DOHH2 (cell line): Measurements from ENCODE around the gene RAP1GAP.

Experiments
- H3F3A ChIP-seq: fragments of 200-600 bp; sonication (generic), shearing (Covaris generic); 2 replicates; pipeline ENCODE4 v1.6.0; 2016; ENCODE audit warnings: antibody characterized with exemption, mild to moderate bottlenecking; ENCODE audit not compliant: control insufficient read depth, insufficient read depth
- H3K27ac ChIP-seq: fragments of 200-600 bp; sonication (generic); 2 replicates; pipeline ENCODE4 v1.5.1; 2014; ENCODE audit warnings: low read depth, mild to moderate bottlenecking, low read length, moderate library complexity
- H3K27me3 ChIP-seq: fragments of 200-600 bp; sonication (generic); 2 replicates; pipeline ENCODE4 v1.6.1; 2014; ENCODE audit warnings: mild to moderate bottlenecking, low read length, mixed read lengths; ENCODE audit not compliant: control insufficient read depth
- H3K36me3 ChIP-seq: fragments of 200-600 bp; sonication (generic); 2 replicates; pipeline ENCODE4 v1.6.1; 2014; ENCODE audit warnings: mild to moderate bottlenecking, low read length, moderate library complexity, mixed read lengths; ENCODE audit not compliant: control insufficient read depth
- H3K4me1 ChIP-seq: fragments of 200-600 bp; sonication (generic); 2 replicates; pipeline ENCODE4 v1.6.1; 2014; ENCODE audit warnings: mild to moderate bottlenecking, low read length, mixed read lengths; ENCODE audit not compliant: control insufficient read depth
- H3K4me2 ChIP-seq: fragments of 200-600 bp; sonication (generic); 2 replicates; pipeline ENCODE4 v1.6.0; 2014; ENCODE audit warnings: mild to moderate bottlenecking, low read length, moderate library complexity
- H3K4me3 ChIP-seq: fragments of 200-600 bp; sonication (generic); 2 replicates; pipeline ENCODE4 v1.5.1; 2014; ENCODE audit warnings: mild to moderate bottlenecking, low read length, mixed read lengths
- H3K79me2 ChIP-seq: fragments of 200-600 bp; sonication (generic); 2 replicates; pipeline ENCODE4 v1.6.1; 2014; ENCODE audit warnings: mild to moderate bottlenecking, low read length, mixed read lengths; ENCODE audit not compliant: control insufficient read depth
- H3K9me2 ChIP-seq: fragments of 200-600 bp; sonication (generic); replicated peaks from 2 replicates; pipeline ENCODE4 v1.6.1; 2014; ENCODE audit warnings: mild to moderate bottlenecking, low read length, mixed read lengths; ENCODE audit not compliant: control insufficient read depth
- H3K9me3 ChIP-seq: fragments of 200-600 bp; sonication (generic); 2 replicates; pipeline ENCODE4 v1.6.1; 2014; ENCODE audit warnings: antibody characterized with exemption, low read length, mixed read lengths; ENCODE audit not compliant: control insufficient read depth, insufficient read depth
- H4K20me1 ChIP-seq: fragments of 200-600 bp; sonication (generic); 2 replicates; pipeline ENCODE4 v1.6.0; 2014; ENCODE audit warnings: low read depth, mild to moderate bottlenecking, antibody characterized with exemption, low read length, moderate library complexity; ENCODE audit not compliant: control insufficient read depth, insufficient read depth
- CTCF ChIP-seq: fragments of 200-600 bp; sonication (generic); IDR thresholded peaks from one replicate; pipeline ENCODE4 v1.5.1; 2014; ENCODE audit warnings: antibody characterized with exemption, mild to moderate bottlenecking, low read depth, low read length; ENCODE audit not compliant: poor library complexity, severe bottlenecking
- EZH2phosphoT487 ChIP-seq: fragments of 200-600 bp; sonication (generic); IDR thresholded peaks from 2 replicates; pipeline ENCODE4 v1.6.1; 2017; ENCODE audit warnings: borderline replicate concordance, mild to moderate bottlenecking, antibody characterized with exemption, low read length, moderate library complexity, mixed read lengths

The RAP1GAP gene

GRCh38 chr1:21693732-21694131 is 24.6 kb upstream of the RAP1GAP start:
- H3K4me3 ChIP-seq: no peak overlapping the region
- H3K9me2 ChIP-seq: no peaks in the 10 kb centered on the region
- H3K4me2 ChIP-seq: no peak overlapping the region
- no peaks in the 10 kb centered on the region for H3K79me2 ChIP-seq
- H3K4me1 ChIP-seq: no peaks in the 10 kb centered on the region
- peaks cover 53% of the 10 kb centered on the region for H3K36me3 ChIP-seq
- TF ChIP-seq CTCF: no peak
- TF ChIP-seq EZH2phosphoT487: no peak
- no peaks in the 10 kb centered on the region for H4K20me1 ChIP-seq
- no peaks in the 10 kb centered on the region for H3K9me3 ChIP-seq
- H3F3A ChIP-seq: peaks cover 2% of the 10 kb centered on the region; the same call in 1 of the 2 replicates
- no peak overlapping the region for H3K27ac ChIP-seq
- H3K27me3 ChIP-seq: no peaks in the 10 kb centered on the region

GRCh38 chr1:21691739-21692138 is 22.6 kb upstream of the RAP1GAP start:
- Histone ChIP-seq H3K4me2 (no peak overlapping the region), H3K4me1 (no peaks in the 10 kb centered on the region), H3K27ac (no peak overlapping the region), H3K36me3 (peaks cover 69% of the 10 kb centered on the region), H3K9me3 (no peaks in the 10 kb centered on the region), H3F3A (peaks cover 2% of the 10 kb centered on the region; the same call in 1 of the 2 replicates), H3K27me3 (no peaks in the 10 kb centered on the region), H3K4me3 (no peak overlapping the region), H4K20me1 (no peaks in the 10 kb centered on the region), H3K9me2 (no peaks in the 10 kb centered on the region), H3K79me2 (no peaks in the 10 kb centered on the region)
- no peak for TF ChIP-seq EZH2phosphoT487
- TF ChIP-seq CTCF: no peak

- no peaks in the 10 kb centered on the region for H3K27me3 ChIP-seq
- H3K27ac ChIP-seq: no peak overlapping the region
- H3K9me3 ChIP-seq: no peaks in the 10 kb centered on the region
- H3K36me3 ChIP-seq: peaks cover 76% of the 10 kb centered on the region
- H3K9me2 ChIP-seq: no peaks in the 10 kb centered on the region
- H3F3A ChIP-seq: no peaks in the 10 kb centered on the region
- no peaks in the 10 kb centered on the region for H4K20me1 ChIP-seq
- H3K79me2 ChIP-seq: no peaks in the 10 kb centered on the region
- no peak overlapping the region for H3K4me2 ChIP-seq
- H3K4me1 ChIP-seq: no peaks in the 10 kb centered on the region
- TF ChIP-seq EZH2phosphoT487 (no peak), CTCF (no peak)
- H3K4me3 ChIP-seq: no peak overlapping the region
These were observed 20.7 kb upstream of the RAP1GAP start for GRCh38 chr1:21689661-21690372.
